Head of caudate nucleus (tissue), 42 donors: Measurements from ENCODE around the gene NECTIN2.
"Not testable (repeated sequence)": the region's sequence is repeated elsewhere in the genome, so short reads cannot be mapped to it uniquely, and the experiment has no call there.

Experiments
- DNase-seq, 42 donors: peaks; one replicate each; pipeline versions ENCODE4 v3.0.0 to v3.0.0-alpha.2; 2020 to 2021; ENCODE audit warnings: mixed read lengths in 7 of 42
- intact Hi-C: fragments of 100-400 bp; cut with DNase I; formaldehyde crosslinking; loops from one replicate; pipeline ENCODE4 v1.15.0; 2022

NECTIN2 gene

GRCh38 chr19:44913512-44914432 lies 67.7 kb downstream of the NECTIN2 start:
- intact Hi-C loops, result not testable (repeated sequence)
- peak in 1 of 42 donors; percentile 53 for DNase-seq

- DNase-seq, result peak; percentile 77 to 95 (median 87)
- intact Hi-C loops, result not testable (repeated sequence)
Measured at GRCh38 chr19:44914433-44915206, 68.5 kb downstream of the NECTIN2 start, which contains the start of gene APOC1. TSS of gene APOC1 (plus strand) at chr19:44914608. CDS start at chr19:44914892, 284 bp downstream.

- intact Hi-C loops, result no loop called here
- DNase-seq, result no peak
Measured at GRCh38 chr19:44924243-44924725, 78.2 kb downstream of the NECTIN2 start.

- DNase-seq, result peak; percentile 77 to 97 (median 90)
- intact Hi-C loops, result no loop called here
Measured at GRCh38 chr19:44925114-44925891, 79.2 kb downstream of the NECTIN2 start.

- intact Hi-C loops, DNase-seq: not testable (repeated sequence)
Measured at GRCh38 chr19:44926245-44927077, 80.4 kb downstream of the NECTIN2 start.

GRCh38 chr19:44927746-44928145 lies 81.6 kb downstream of the NECTIN2 start:
- intact Hi-C loops, result no loop called here
- no peak for DNase-seq

- intact Hi-C loops, result no loop called here
- DNase-seq, result no peak
Measured at GRCh38 chr19:44930088-44930487, 84.0 kb downstream of the NECTIN2 start.

GRCh38 chr19:44931541-44931940 lies 85.4 kb downstream of the NECTIN2 start:
- no peak for DNase-seq
- intact Hi-C loops, result no loop called here
